Activated CD4-positive, alpha-beta T cell treated with anti-CD3 and anti-CD28 coated beads for 4 hours (primary cell): ENCODE measurements around the gene SYNE1.
"Not testable (repeated sequence)": the region's sequence is repeated elsewhere in the genome, so short reads cannot be mapped to it uniquely, and the experiment has no call there.

Experiments
- DNase-seq, 2 donors: peaks; one replicate each; pipeline ENCODE4 v3.0.0-alpha.2; 2020

Gene SYNE1

GRCh38 chr6:152484806-152485205, 152.4 kb downstream of the SYNE1 start:
- DNase-seq = no peak

GRCh38 chr6:152482289-152482688, 154.9 kb downstream of the SYNE1 start:
- no peak for DNase-seq

- no peak for DNase-seq
Observed at GRCh38 chr6:152478377-152479010, 158.7 kb downstream of the SYNE1 start.

GRCh38 chr6:152474354-152474753, 162.8 kb downstream of the SYNE1 start:
- DNase-seq = no peak

- DNase-seq = no peak
Observed at GRCh38 chr6:152472325-152472724, 164.8 kb downstream of the SYNE1 start.

- no peak for DNase-seq
Observed at GRCh38 chr6:152471456-152472265, 165.5 kb downstream of the SYNE1 start.

GRCh38 chr6:152463164-152463563, 174.0 kb downstream of the SYNE1 start:
- no peak for DNase-seq

GRCh38 chr6:152462716-152463115, 174.4 kb downstream of the SYNE1 start:
- no peak for DNase-seq

- no peak for DNase-seq
Observed at GRCh38 chr6:152461556-152461955, 175.6 kb downstream of the SYNE1 start.

- DNase-seq = no peak
Observed at GRCh38 chr6:152458648-152459644, 178.2 kb downstream of the SYNE1 start.

- DNase-seq = no peak
Observed at GRCh38 chr6:152457949-152458624, 179.1 kb downstream of the SYNE1 start.

- DNase-seq = no peak
Observed at GRCh38 chr6:152454003-152454402, 183.2 kb downstream of the SYNE1 start.

- no peak for DNase-seq
Observed at GRCh38 chr6:152453421-152453820, 183.7 kb downstream of the SYNE1 start.

GRCh38 chr6:152452639-152453038, 184.5 kb downstream of the SYNE1 start:
- no peak for DNase-seq

GRCh38 chr6:152450519-152450918, 186.6 kb downstream of the SYNE1 start:
- DNase-seq = no peak

- DNase-seq = no peak
Observed at GRCh38 chr6:152441902-152442301, 195.3 kb downstream of the SYNE1 start.

GRCh38 chr6:152435816-152436215, 201.3 kb downstream of the SYNE1 start:
- no peak for DNase-seq

- DNase-seq = no peak
Observed at GRCh38 chr6:152432758-152433157, 204.4 kb downstream of the SYNE1 start.

GRCh38 chr6:152428126-152428525, 209.0 kb downstream of the SYNE1 start:
- DNase-seq = no peak

GRCh38 chr6:152426276-152426675, 210.9 kb downstream of the SYNE1 start:
- no peak for DNase-seq

GRCh38 chr6:152423216-152424103, 213.7 kb downstream of the SYNE1 start:
- no peak for DNase-seq

GRCh38 chr6:152421496-152421895, 215.7 kb downstream of the SYNE1 start:
- not testable (repeated sequence) for DNase-seq
